ENCODE data around the gene ZNF296. TPM values are rescaled to one million over a fixed set of nuclear protein-coding genes. Genes with fewer than 3 reads are reported as not detected.

The ZNF296 gene
- total and polyA plus RNA-seq, 2 of the 13 experiments (the other 11 are each of a cell fraction or from before 2014, with no cell fraction given) = 0.26 to 0.62 TPM

- ChIA-PET CTCF (ENCODE audit: low intra/inter-chr PET ratio, low total read pairs) (no interaction called here), POLR2A (interaction anchor here (1.4 to 2.3 kb wide), 2 partner anchors 11 to 12 kb away, joined by 4 to 7 read pairs; partner anchors contain the start of gene CLASRP)
- TF ChIP-seq ZNF329 (CRISPR knock-in tag; IDR thresholded peaks at IDR 0.05; ENCODE audit: low read depth) (peak; percentile 69; the same call in 1 of the 2 replicates), ZBTB10 (CRISPR knock-in tag; IDR thresholded peaks at IDR 0.05; ENCODE audit: borderline replicate concordance) (no peak)
- H3K9me3 ChIP-seq (ENCODE audit: low read length) = no peaks in the 10 kb centered on the region
- no peak overlapping the region for H3K9ac ChIP-seq (ENCODE audit: insufficient read depth, low read depth, low read length)
- no peak overlapping the region for H3K4me2 ChIP-seq (ENCODE audit: low read depth, low read length)
- H3K4me1 ChIP-seq (ENCODE audit: insufficient read depth, low read length) = peaks cover 14% of the 10 kb centered on the region
- no peaks in the 10 kb centered on the region for H3K79me2 ChIP-seq (ENCODE audit: insufficient read depth, low read length)
- no peaks in the 10 kb centered on the region for H4K20me1 ChIP-seq (ENCODE audit: insufficient read depth, low read length)
- no peak overlapping the region for H2AFZ ChIP-seq (ENCODE audit: low read length)
- intact Hi-C loops (cut with micrococcal nuclease; ENCODE audit: unreplicated experiment) = no loop called here
- in situ Hi-C loops (cut with HindIII; ENCODE audit: extremely low pct_ligation_motif_present, low pct_unique_long_range_greater_than_20kb) = no loop called here
- H3K36me3 ChIP-seq (replicated peaks in 1 of 2; ENCODE audit: control insufficient read depth in 1 of 2, insufficient read depth in 2 of 2, low read length in 2 of 2) = no peaks in the 10 kb centered on the region
- FAIRE-seq = no peak
- no TSS peak for BruUV-seq (replicated peaks)
- H3K27ac ChIP-seq (ENCODE audit: extremely low read length, insufficient read depth, low read length) = no peak overlapping the region
- no peaks in the 10 kb centered on the region for H3K27me3 ChIP-seq (ENCODE audit: control insufficient read depth in 1 of 2, insufficient read depth in 2 of 2, low read length in 2 of 2)
- peak; percentile 30; the same call in 1 of the 3 replicates for ATAC-seq
- no peak for DNase-seq (ENCODE audit: low spot score)
- no peak overlapping the region for H3K4me3 ChIP-seq (replicated peaks in 1 of 3; ENCODE audit: insufficient read depth in 1 of 3, low read depth in 2 of 3, low read length in 3 of 3)
- 90% methylated on average over 2 of the region's 2 CpGs for WGBS (ENCODE audit: low lambda C conversion rate)
These were observed 48.9 kb downstream of the ZNF296 start for GRCh38 chr19:45027371-45027770.

GRCh38 chr19:45025264-45025663 lies 51.0 kb downstream of the ZNF296 start:
- TF ChIP-seq MTERF4 (CRISPR knock-in tag; IDR thresholded peaks at IDR 0.05) (no peak), GFI1 (CRISPR knock-in tag; IDR thresholded peaks at IDR 0.05; ENCODE audit: borderline replicate concordance) (no peak), HOXA9 (CRISPR knock-in tag; IDR thresholded peaks at IDR 0.05; ENCODE audit: borderline replicate concordance) (no peak), HCFC1 (IDR thresholded peaks at IDR 0.05; ENCODE audit: low read depth, low read length) (no peak), REXO4 (CRISPR knock-in tag; IDR thresholded peaks at IDR 0.05; ENCODE audit: borderline replicate concordance) (no peak), ERF (CRISPR knock-in tag; IDR thresholded peaks at IDR 0.05) (no peak), FOXP4 (CRISPR knock-in tag; IDR thresholded peaks at IDR 0.05) (no peak)
- H3K9ac ChIP-seq (ENCODE audit: insufficient read depth, low read depth, low read length) = no peak overlapping the region
- H3K4me1 ChIP-seq (ENCODE audit: insufficient read depth, low read length) = peaks cover 18% of the 10 kb centered on the region; the same call in 1 of the 2 replicates
- H3K27ac ChIP-seq (ENCODE audit: extremely low read length, insufficient read depth, low read length) = no peak overlapping the region
- CTCF ChIA-PET (ENCODE audit: low intra/inter-chr PET ratio, low total read pairs) = no interaction called here
- H3K4me3 ChIP-seq (replicated peaks in 1 of 3; ENCODE audit: insufficient read depth in 1 of 3, low read depth in 2 of 3, low read length in 3 of 3) = no peak overlapping the region
- no peaks in the 10 kb centered on the region for H3K27me3 ChIP-seq (ENCODE audit: control insufficient read depth in 1 of 2, insufficient read depth in 2 of 2, low read length in 2 of 2)
- POLR2A ChIA-PET = no interaction called here
- H3K4me2 ChIP-seq (ENCODE audit: low read depth, low read length) = no peak overlapping the region
- BruUV-seq (replicated peaks) = no TSS peak
- ATAC-seq (no peak), FAIRE-seq (no peak), DNase-seq (ENCODE audit: low spot score) (no peak)
- no peaks in the 10 kb centered on the region for H3K79me2 ChIP-seq (ENCODE audit: insufficient read depth, low read length)
- intact Hi-C loops (cut with micrococcal nuclease; ENCODE audit: unreplicated experiment) (no loop called here), in situ Hi-C loops (cut with HindIII; ENCODE audit: extremely low pct_ligation_motif_present, low pct_unique_long_range_greater_than_20kb) (no loop called here)
- 96% methylated on average over 9 of the region's 9 CpGs for WGBS (ENCODE audit: low lambda C conversion rate)
- no peaks in the 10 kb centered on the region for H3K9me3 ChIP-seq (ENCODE audit: low read length)
- no peaks in the 10 kb centered on the region for H3K36me3 ChIP-seq (replicated peaks in 1 of 2; ENCODE audit: control insufficient read depth in 1 of 2, insufficient read depth in 2 of 2, low read length in 2 of 2)
- H2AFZ ChIP-seq (ENCODE audit: low read length) = no peak overlapping the region
- no peaks in the 10 kb centered on the region for H4K20me1 ChIP-seq (ENCODE audit: insufficient read depth, low read length)
